ENCODE results near the gene STX2. TPM values are rescaled to one million over a fixed set of nuclear protein-coding genes. Genes with fewer than 3 reads are reported as not detected.
"Not testable (repeated sequence)": the region's sequence is repeated elsewhere in the genome, so short reads cannot be mapped to it uniquely, and the experiment has no call there.

STX2 gene
- total RNA-seq, 1 donor from 2014 or later: 20.5 TPM

DNA sequence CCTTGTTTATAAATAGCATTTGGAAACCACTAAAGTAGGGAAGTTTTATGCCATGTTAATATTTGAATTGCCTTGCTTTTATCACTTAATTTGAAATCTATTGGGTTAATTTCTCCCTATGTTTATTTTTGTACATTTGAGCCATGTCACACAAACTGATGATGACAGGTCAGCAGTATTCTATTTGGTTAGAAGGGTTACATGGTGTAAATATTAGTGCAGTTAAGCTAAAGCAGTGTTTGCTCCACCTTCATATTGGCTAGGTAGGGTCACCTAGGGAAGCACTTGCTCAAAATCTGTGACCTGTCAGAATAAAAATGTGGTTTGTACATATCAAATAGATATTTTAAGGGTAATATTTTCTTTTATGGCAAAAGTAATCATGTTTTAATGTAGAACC, 37.2 kb upstream of the STX2 start:
- Mint-ChIP-seq H3K36me3 (ENCODE audit: insufficient read depth) (peaks cover 39% of the 10 kb centered on the region), H3K4me3 (ENCODE audit: low read depth) (no peak overlapping the region), H3K4me1 (ENCODE audit: low read depth) (peaks cover 46% of the 10 kb centered on the region), H3K27me3 (peaks cover 6% of the 10 kb centered on the region), H3K9me3 (ENCODE audit: low read depth) (no peaks in the 10 kb centered on the region), H3K27ac (no peak overlapping the region)
- no peak for DNase-seq (ENCODE audit: low spot score, unreplicated experiment)
- no peak for TF ChIP-seq CTCF (IDR thresholded peaks at IDR 0.05; ENCODE audit: unreplicated experiment)

DNA sequence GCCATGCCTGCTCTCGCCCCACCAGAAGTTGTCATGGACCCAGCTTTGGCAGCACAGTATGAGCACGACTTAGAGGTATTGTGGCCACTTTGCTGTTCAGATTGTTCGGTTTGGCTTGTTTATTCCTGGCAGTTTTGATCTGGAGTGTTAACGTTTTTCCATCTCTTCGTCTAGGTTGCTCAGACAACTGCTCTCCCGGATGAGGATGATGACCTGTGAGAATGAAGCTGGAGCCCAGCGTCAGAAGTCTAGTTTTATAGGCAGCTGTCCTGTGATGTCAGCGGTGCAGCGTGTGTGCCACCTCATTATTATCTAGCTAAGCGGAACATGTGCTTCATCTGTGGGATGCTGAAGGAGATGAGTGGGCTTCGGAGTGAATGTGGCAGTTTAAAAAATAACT, 36.7 kb upstream of the STX2 start:
- not testable (repeated sequence) for H3K4me3 Mint-ChIP-seq (ENCODE audit: low read depth); H3K9me3 Mint-ChIP-seq (ENCODE audit: low read depth); H3K27me3 Mint-ChIP-seq; DNase-seq (ENCODE audit: low spot score, unreplicated experiment)
- Mint-ChIP-seq H3K36me3 (ENCODE audit: insufficient read depth) (peaks cover 39% of the 10 kb centered on the region), H3K4me1 (ENCODE audit: low read depth) (peaks cover 49% of the 10 kb centered on the region), H3K27ac (peak overlapping the region; percentile 81)

- peaks cover 50% of the 10 kb centered on the region for H3K4me1 Mint-ChIP-seq (ENCODE audit: low read depth)
- H3K27me3 Mint-ChIP-seq: peaks cover 8% of the 10 kb centered on the region
- no peak for TF ChIP-seq CTCF (IDR thresholded peaks at IDR 0.05; ENCODE audit: unreplicated experiment)
- H3K9me3 Mint-ChIP-seq (ENCODE audit: low read depth): no peaks in the 10 kb centered on the region
- DNase-seq (ENCODE audit: low spot score, unreplicated experiment): no peak
- no peak overlapping the region for H3K4me3 Mint-ChIP-seq (ENCODE audit: low read depth)
- peaks cover 39% of the 10 kb centered on the region for H3K36me3 Mint-ChIP-seq (ENCODE audit: insufficient read depth)
- H3K27ac Mint-ChIP-seq: no peak overlapping the region
These were observed 36.1 kb upstream of the STX2 start for GRCh38 chr12:130875193-130875592.

DNA sequence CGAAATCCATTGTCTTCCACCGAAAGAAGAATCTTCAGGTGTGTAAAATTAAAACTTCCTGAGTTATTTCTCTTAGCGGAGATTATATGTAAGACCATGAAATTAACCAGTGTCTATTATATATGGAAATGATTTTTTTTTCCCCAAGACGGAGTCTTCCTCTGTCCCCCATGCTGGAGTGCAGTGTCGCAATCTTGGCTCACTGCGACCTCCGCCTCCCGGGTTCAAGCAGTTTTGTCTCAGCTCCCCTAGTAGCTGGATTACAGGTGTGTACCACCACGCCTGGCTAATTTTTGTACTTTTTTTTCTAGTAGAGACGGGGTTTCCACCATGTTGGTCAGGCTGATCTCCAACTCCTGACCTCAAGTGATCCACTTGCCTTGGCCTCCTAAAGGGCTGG, 35.6 kb upstream of the STX2 start:
- H3K27ac Mint-ChIP-seq: no peak overlapping the region
- no peak for TF ChIP-seq CTCF (IDR thresholded peaks at IDR 0.05; ENCODE audit: unreplicated experiment)
- H3K27me3 Mint-ChIP-seq: peaks cover 8% of the 10 kb centered on the region
- no peaks in the 10 kb centered on the region for H3K9me3 Mint-ChIP-seq (ENCODE audit: low read depth)
- peaks cover 50% of the 10 kb centered on the region for H3K4me1 Mint-ChIP-seq (ENCODE audit: low read depth)
- peak overlapping the region; percentile 64 for H3K4me3 Mint-ChIP-seq (ENCODE audit: low read depth)
- DNase-seq (ENCODE audit: low spot score, unreplicated experiment): no peak
- peaks cover 39% of the 10 kb centered on the region for H3K36me3 Mint-ChIP-seq (ENCODE audit: insufficient read depth)

DNA sequence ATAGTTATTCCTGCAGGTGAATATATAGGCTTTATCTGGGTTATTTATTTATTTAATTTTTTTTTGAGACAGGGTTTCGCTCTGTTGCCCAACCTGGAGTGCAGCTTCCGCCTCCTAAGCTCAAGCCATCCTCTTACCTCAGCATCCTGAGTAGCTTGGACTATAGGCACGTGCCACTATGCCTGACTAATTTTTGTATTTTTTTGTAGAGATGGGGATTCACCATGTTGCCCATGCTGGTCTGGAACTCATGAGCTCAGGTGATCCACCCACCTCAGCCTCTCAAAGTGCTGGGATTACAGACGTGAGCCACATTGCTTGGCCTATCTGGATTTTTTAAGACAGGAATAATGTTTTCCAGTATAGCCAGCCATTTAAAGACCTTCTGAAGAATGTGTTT, 34.8 kb upstream of the STX2 start:
- TF ChIP-seq CTCF (IDR thresholded peaks at IDR 0.05; ENCODE audit: unreplicated experiment): no peak
- no peak overlapping the region for H3K27ac Mint-ChIP-seq
- H3K36me3 Mint-ChIP-seq (ENCODE audit: insufficient read depth): peaks cover 39% of the 10 kb centered on the region
- H3K27me3 Mint-ChIP-seq: peaks cover 2% of the 10 kb centered on the region
- H3K9me3 Mint-ChIP-seq (ENCODE audit: low read depth): no peaks in the 10 kb centered on the region
- no peak for DNase-seq (ENCODE audit: low spot score, unreplicated experiment)
- peaks cover 49% of the 10 kb centered on the region for H3K4me1 Mint-ChIP-seq (ENCODE audit: low read depth)
- H3K4me3 Mint-ChIP-seq (ENCODE audit: low read depth): peak overlapping the region; percentile 64

GRCh38 chr12:130873106-130873795, 34.2 kb upstream of the STX2 start:
- Mint-ChIP-seq H3K36me3 (ENCODE audit: insufficient read depth) (peaks cover 39% of the 10 kb centered on the region), H3K27me3 (peaks cover 2% of the 10 kb centered on the region), H3K27ac (peak overlapping the region; percentile 98), H3K9me3 (ENCODE audit: low read depth) (no peaks in the 10 kb centered on the region), H3K4me1 (ENCODE audit: low read depth) (peaks cover 45% of the 10 kb centered on the region), H3K4me3 (ENCODE audit: low read depth) (peak overlapping the region; percentile 95)
- TF ChIP-seq CTCF (IDR thresholded peaks at IDR 0.05; ENCODE audit: unreplicated experiment): no peak
- DNase-seq (ENCODE audit: low spot score, unreplicated experiment): no peak

Data from progenitor cell of endocrine pancreas (in vitro differentiated cells).